GM18861 (cell line): ENCODE measurements around the gene DCP1B.

Experiments
- ATAC-seq: cut with Tn5 transposase; IDR thresholded peaks from one replicate; pipeline ENCODE4 v1.9.1; 2021; ENCODE audit not compliant: unreplicated experiment

DCP1B gene

GRCh38 chr12:1920971-1921370 is 83.3 kb downstream of the DCP1B start:
- no peak for ATAC-seq

- ATAC-seq, result no peak
These were observed 83.8 kb downstream of the DCP1B start for GRCh38 chr12:1920436-1920835.

GRCh38 chr12:1919763-1920162 is 84.5 kb downstream of the DCP1B start:
- ATAC-seq, result no peak

- no peak for ATAC-seq
These were observed 85.0 kb downstream of the DCP1B start for GRCh38 chr12:1919284-1919683.

GRCh38 chr12:1918884-1919236 is 85.4 kb downstream of the DCP1B start:
- ATAC-seq, result no peak

- no peak for ATAC-seq
These were observed 86.0 kb downstream of the DCP1B start, which contains the start of gene CACNA2D4 for GRCh38 chr12:1918081-1918883. CACNA2D4 (minus strand) TSS chr12:1918652; CDS start chr12:1918473, 179 bp downstream.

- no peak for ATAC-seq
These were observed 86.8 kb downstream of the DCP1B start for GRCh38 chr12:1917172-1918070.

GRCh38 chr12:1916371-1917171 is 87.7 kb downstream of the DCP1B start:
- ATAC-seq, result no peak

- no peak for ATAC-seq
These were observed 88.9 kb downstream of the DCP1B start for GRCh38 chr12:1915082-1915968.

GRCh38 chr12:1914114-1914911 is 89.9 kb downstream of the DCP1B start:
- ATAC-seq, result no peak

- ATAC-seq, result no peak
These were observed 90.7 kb downstream of the DCP1B start for GRCh38 chr12:1913377-1914113.

GRCh38 chr12:1912580-1913376 is 91.5 kb downstream of the DCP1B start:
- no peak for ATAC-seq

- ATAC-seq, result no peak
These were observed 92.4 kb downstream of the DCP1B start for GRCh38 chr12:1911598-1912575.

GRCh38 chr12:1910468-1910867 is 93.8 kb downstream of the DCP1B start:
- no peak for ATAC-seq

GRCh38 chr12:1908758-1909157 is 95.5 kb downstream of the DCP1B start:
- ATAC-seq, result no peak
